HG03558 (cell line): Measurements from ENCODE around the gene KLF3.
A peak's percentile ranks its signal among the peaks of the same experiment; 100 is the strongest.

Experiments
- ATAC-seq: cut with Tn5 transposase; IDR thresholded peaks from one replicate; pipeline ENCODE4 v1.9.1; 2021; ENCODE audit warnings: moderate number of reproducible peaks; ENCODE audit not compliant: unreplicated experiment; ENCODE audit errors: extremely low read depth

KLF3 gene

DNA sequence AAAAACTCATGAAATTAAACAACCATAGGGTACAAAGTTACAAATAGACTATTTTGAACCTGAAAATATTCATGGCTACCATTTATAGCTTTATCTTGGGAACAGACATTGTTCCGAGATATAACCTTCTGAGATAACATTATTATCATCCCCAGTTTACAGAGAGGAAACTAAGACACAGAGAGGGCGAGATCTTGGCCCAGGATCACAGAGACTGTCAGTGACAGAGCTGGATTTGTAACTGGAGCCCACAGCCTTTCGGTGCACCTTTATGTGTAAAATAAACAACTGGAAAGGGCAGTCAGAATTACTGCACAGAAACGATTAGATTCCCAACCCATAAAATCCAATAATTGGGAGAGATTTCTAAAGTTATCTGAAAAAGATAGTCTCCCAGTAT lies 28.4 kb downstream of the KLF3 start:
- no peak for ATAC-seq

- ATAC-seq: no peak
These were observed 29.6 kb downstream of the KLF3 start for GRCh38 chr4:38693569-38693968.

DNA sequence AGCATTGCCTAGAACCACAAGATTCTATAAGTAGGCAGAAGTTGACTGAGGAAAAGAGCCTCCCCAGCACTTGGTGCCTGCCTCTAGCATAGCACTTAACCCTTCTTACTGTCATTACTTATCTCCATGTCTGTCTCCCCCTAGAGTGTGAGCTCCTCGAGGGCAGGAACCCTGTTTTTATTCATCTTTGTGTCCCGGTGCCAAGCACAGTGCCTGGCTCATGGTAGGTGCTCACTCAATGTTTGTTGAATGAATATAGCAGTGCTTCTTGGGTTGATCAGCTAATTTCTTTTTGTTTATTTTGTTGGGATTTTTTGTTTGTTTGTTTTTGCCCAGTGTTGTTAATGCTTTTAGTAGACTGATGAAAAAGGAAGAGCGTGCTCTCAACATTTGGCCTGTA lies 30.3 kb downstream of the KLF3 start:
- ATAC-seq: no peak

GRCh38 chr4:38695809-38696208 lies 31.8 kb downstream of the KLF3 start:
- no peak for ATAC-seq

GRCh38 chr4:38696697-38697096 lies 32.7 kb downstream of the KLF3 start:
- no peak for ATAC-seq

- ATAC-seq: no peak
These were observed 34.2 kb downstream of the KLF3 start for GRCh38 chr4:38698176-38698575.

DNA sequence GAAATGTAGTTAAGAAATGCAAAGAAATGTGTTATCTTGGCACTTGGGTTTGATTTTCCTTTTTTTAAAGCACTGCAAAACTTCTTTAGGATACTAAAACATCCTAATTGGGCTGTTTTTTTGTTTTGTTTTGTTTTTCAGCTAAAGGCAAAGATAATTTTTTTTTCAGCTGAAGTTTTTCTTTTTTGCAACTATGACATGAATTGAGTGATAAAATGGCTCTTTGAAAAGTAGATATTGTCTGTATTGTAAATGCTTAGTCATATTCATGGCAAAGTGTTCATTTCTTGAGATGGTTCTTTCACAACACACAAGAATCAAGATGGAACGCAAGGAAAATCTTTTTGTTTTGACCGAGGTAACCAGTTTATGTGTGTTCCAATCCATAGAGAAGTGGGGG lies 35.1 kb downstream of the KLF3 start:
- ATAC-seq: no peak

- no peak for ATAC-seq
These were observed 39.6 kb downstream of the KLF3 start for GRCh38 chr4:38703635-38704034.

DNA sequence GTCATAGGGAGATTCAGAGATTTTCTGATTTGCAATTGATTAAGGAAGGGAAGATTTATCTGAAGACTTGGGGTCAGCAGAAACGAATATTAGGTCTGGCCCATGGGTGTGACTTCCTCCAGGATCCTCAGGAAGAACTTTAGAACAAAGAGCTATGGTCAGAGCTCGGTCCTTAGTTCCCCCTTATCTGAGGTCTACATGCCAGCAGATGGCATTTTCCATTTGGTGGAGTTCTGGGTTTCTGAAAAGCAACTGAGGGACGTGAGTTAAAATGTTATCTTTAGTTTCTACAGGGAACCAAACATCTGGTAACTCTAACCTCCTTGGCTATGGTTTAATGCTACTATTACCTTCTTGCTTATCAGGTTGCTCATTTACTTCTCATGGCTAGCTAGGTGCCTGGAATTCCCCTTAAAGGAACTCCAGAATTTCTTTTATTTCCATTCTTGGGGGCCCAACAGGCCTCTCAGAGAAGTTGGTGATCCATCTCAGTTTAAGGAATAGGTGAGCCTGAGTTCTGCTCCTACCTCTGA lies 40.7 kb downstream of the KLF3 start:
- no peak for ATAC-seq

- no peak for ATAC-seq
These were observed 42.3 kb downstream of the KLF3 start for GRCh38 chr4:38706301-38706700.

DNA sequence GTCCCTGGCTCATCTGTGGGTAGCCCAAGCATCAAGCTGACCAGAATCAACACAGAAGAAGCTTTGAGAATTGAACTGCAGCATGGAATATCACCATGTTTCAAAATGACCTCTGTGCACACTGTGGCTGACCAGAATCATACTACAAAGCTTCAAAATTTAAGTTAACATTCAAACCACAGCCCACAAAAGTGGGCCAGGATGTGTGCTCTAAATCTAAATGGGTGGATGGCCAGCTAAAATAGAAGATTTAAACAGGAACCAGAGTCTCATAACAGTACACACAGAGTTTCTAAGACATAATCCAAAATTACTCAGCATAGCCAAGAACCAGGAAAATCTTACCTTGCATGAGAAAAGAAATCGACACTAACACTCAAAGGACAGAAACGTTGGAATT lies 46.1 kb downstream of the KLF3 start:
- ATAC-seq: no peak

DNA sequence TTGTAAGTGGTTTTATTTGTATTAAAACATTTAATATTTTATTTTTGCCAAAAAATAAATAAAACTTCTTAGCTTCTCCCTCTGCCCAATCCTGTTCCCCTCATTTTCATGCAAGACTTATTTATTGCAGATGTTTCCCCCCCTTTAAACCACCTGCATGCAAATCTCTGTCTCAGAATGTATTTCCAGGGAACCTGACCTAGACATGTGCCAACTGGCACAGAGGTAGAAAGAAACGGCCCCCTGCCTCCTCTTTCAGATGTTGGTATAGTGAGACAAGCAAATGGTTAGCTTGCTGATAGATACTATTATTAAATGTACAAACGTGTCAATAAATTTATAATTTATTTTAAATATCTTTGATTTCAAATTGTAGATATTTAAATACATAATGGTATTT lies 47.1 kb downstream of the KLF3 start:
- ATAC-seq: no peak

DNA sequence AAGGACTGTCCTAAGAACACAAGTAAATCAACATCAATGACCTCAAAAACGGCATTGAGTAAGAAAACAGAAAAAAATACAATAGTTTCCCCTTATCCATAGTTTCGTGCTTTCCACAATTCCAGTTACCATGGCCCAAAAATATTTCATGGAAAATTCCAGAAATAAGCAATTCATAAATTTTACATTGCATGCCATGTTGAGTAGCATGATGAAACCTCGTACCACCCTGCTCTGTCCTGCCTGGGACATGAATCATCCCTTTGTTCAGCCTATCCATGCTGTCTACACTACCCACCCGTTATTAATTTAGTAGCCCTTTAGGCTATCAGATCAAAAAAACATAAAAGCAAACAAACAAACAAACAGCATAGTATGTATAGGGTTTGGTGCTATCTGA lies 51.1 kb downstream of the KLF3 start:
- no peak for ATAC-seq

- ATAC-seq: no peak
These were observed 52.3 kb downstream of the KLF3 start for GRCh38 chr4:38716256-38716655.

- ATAC-seq: no peak
These were observed 53.6 kb downstream of the KLF3 start for GRCh38 chr4:38717604-38718003.

- no peak for ATAC-seq
These were observed 59.1 kb downstream of the KLF3 start for GRCh38 chr4:38723114-38723513.

DNA sequence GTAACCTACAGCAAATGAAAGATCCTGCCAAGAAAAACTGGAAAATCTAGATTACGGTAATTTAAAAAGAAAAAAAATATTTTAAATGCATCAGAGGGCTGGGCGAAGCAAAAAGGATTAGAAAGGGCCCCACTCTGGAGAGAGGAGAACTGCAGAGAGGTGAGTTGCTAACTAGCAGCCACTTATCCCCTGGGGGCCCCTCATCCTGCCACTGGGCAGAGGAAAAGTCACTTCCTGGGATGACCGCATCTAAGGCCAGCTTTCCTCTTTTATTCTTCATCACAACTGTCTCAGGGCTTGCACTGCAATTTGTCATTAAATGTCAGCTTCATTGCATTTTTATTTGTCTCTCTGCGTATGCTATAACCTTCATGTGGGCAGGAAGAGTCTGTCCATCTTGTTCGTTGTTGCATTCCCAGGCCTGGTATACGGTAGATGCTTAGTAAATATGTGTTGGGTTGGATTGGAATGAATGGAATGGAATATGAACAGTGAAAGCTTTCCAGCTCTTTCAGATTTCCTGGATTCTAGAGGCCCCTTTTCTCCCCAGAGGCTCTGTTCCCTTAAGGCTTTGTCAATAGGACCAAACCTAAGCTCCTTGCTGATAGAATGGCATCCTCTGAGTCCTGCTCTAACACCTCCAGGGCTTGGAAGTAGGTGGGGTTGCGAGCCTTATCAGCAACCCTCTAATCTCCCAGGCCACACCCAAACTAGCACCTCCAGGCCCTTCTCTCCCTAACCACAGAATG lies 59.9 kb downstream of the KLF3 start:
- no peak for ATAC-seq

DNA sequence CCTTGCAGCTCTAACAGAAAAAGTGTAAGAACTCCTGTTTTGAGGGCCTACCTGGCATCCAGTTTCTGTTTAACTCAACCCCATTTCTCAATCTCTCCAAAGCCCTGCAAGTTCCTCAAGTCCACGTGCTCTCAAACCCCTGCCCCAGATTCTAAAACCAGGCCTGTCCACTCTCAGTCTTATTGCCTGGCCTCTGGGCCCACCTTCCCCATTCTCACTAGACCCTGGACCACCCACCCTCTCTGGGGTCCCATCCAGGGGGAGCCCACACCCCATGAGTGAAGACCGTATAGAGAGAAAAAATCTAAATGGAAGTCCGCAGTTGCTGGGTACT lies 60.4 kb downstream of the KLF3 start:
- ATAC-seq: no peak

DNA sequence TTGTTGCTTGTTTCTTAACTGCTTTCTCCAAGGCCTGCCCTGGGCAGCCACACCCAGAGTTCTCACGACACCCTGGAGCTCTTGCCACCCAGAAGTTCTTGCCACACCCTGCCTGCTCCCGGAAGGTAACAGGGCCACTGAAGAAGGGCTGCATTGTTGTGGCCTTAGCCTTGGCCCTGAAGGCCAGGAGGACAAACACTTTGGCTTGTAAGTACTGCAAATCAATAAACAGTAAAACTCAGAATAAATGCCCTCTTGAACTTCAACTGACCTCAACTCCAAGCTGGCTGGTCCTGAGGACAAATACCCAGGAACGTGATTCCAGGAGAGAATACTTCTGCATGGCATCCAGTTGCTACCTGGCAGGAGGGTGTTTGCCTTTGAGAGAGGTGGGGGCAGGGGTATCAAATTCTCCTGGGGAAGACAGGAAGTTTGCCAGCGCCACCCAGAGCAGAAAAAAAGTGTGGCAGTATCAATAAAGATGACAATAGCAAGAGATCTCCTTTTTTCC lies 64.7 kb downstream of the KLF3 start:
- ATAC-seq: no peak

DNA sequence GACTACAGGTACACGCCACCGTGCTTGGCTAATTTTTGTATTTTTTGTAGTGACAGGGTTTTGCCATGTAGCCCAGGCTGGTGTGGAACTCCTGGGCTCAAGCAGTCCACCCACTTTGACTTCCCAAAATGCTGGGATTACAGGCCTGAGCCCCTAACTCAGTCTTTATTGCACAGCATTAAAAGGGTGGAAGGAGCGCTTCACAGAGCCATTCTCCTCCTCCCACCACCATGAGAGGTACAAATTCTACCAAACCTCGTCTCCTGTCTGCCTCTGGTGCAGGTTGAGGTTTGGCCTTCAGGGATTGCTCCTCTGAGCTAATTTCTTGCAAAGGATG lies 66.5 kb downstream of the KLF3 start:
- no peak for ATAC-seq

DNA sequence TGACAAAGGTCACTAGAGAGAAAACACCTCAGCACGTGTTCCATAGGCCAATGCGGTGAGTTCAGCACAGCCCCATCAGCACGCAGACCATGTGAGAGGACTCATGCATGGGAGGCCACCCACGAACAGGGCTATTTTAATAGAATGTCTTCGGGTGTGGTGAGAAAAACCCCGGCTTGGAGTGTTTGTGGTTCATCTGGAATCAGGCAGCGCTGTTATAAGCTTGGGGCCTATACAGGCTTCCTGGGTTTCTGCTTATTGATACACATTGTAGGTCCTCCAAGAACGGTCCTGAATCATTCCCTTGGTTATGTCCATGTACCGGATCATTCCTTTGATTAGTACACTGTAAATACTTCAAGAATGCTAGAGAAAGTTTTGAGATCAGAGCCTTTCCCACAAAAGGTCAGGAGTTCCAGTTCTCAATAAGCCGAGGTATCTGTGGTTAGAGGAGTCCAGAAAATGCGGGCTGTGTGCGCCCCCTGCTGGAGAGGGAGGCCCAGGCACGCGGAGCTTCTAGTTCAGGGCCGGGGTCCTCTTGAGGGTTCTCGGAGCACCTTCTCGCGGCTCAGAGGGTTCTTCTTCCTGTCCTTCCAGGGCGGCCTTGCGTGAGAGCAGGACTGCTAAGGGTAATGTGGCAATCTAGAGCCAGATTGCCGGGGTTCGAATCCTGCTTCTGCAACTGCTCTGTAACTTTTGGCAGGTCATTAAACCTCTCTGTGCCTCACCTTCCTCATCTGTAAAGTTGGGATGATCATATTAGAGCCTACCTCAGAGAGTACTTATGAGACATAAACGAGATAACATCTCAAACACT lies 67.0 kb downstream of the KLF3 start:
- ATAC-seq: peak; percentile 72

- ATAC-seq: no peak
These were observed 69.7 kb downstream of the KLF3 start for GRCh38 chr4:38733663-38734062.
